ENCODE measurements around the gene S100A7.
"Not testable (repeated sequence)": the region's sequence is repeated elsewhere in the genome, so short reads cannot be mapped to it uniquely, and the experiment has no call there.

Gene S100A7

GRCh38 chr1:153476491-153477093 is 16.1 kb upstream of the S100A7 start:
- DNase-seq (ENCODE audit: low read depth, low spot score), result no peak

- no peak for DNase-seq (ENCODE audit: low read depth, low spot score)
These were observed 14.8 kb upstream of the S100A7 start for GRCh38 chr1:153475282-153475681.

- DNase-seq (ENCODE audit: low read depth, low spot score), result no peak
These were observed 13.9 kb upstream of the S100A7 start for GRCh38 chr1:153474347-153474746.

GRCh38 chr1:153470707-153471106 is 10.3 kb upstream of the S100A7 start:
- no peak for DNase-seq (ENCODE audit: low read depth, low spot score)

GRCh38 chr1:153466908-153467307 is 6.5 kb upstream of the S100A7 start:
- DNase-seq (ENCODE audit: low read depth, low spot score), result no peak

GRCh38 chr1:153465811-153466636 is 5.6 kb upstream of the S100A7 start:
- DNase-seq (ENCODE audit: low read depth, low spot score), result peak; percentile 47

- not testable (repeated sequence) for DNase-seq (ENCODE audit: low read depth, low spot score)
These were observed 2.3 kb upstream of the S100A7 start for GRCh38 chr1:153462741-153463140.

GRCh38 chr1:153459655-153460054 is 796 bp downstream of the S100A7 start:
- DNase-seq (ENCODE audit: low read depth, low spot score), result no peak

- no peak for DNase-seq (ENCODE audit: low read depth, low spot score)
These were observed 4.1 kb downstream of the S100A7 start for GRCh38 chr1:153456396-153456795.

GRCh38 chr1:153448851-153449250 is 11.6 kb downstream of the S100A7 start:
- DNase-seq (ENCODE audit: low read depth, low spot score), result not testable (repeated sequence)

- DNase-seq (ENCODE audit: low read depth, low spot score), result peak; percentile 22
These were observed 12.8 kb downstream of the S100A7 start for GRCh38 chr1:153447498-153448170.

GRCh38 chr1:153444078-153444477 is 16.4 kb downstream of the S100A7 start:
- no peak for DNase-seq (ENCODE audit: low read depth, low spot score)

- DNase-seq (ENCODE audit: low read depth, low spot score), result no peak
These were observed 17.0 kb downstream of the S100A7 start for GRCh38 chr1:153443486-153443885.

GRCh38 chr1:153441238-153441755 is 19.2 kb downstream of the S100A7 start:
- no peak for DNase-seq (ENCODE audit: low read depth, low spot score)

GRCh38 chr1:153439273-153439672 is 21.2 kb downstream of the S100A7 start:
- DNase-seq (ENCODE audit: low read depth, low spot score), result no peak

- no peak for DNase-seq (ENCODE audit: low read depth, low spot score)
These were observed 21.9 kb downstream of the S100A7 start for GRCh38 chr1:153438599-153438998.

- DNase-seq (ENCODE audit: low read depth, low spot score), result no peak
These were observed 23.2 kb downstream of the S100A7 start for GRCh38 chr1:153437236-153437635.

- no peak for DNase-seq (ENCODE audit: low read depth, low spot score)
These were observed 25.6 kb downstream of the S100A7 start for GRCh38 chr1:153434746-153435455.

GRCh38 chr1:153432874-153433681 is 27.4 kb downstream of the S100A7 start:
- no peak for DNase-seq (ENCODE audit: low read depth, low spot score)

- no peak for DNase-seq (ENCODE audit: low read depth, low spot score)
These were observed 28.5 kb downstream of the S100A7 start for GRCh38 chr1:153431928-153432327.

GRCh38 chr1:153431427-153431826 is 29.0 kb downstream of the S100A7 start:
- no peak for DNase-seq (ENCODE audit: low read depth, low spot score)

Data from astrocyte of the hippocampus (primary cell).